ENCODE results near the gene TLL1.

- TF ChIP-seq CTCF (IDR thresholded peaks at IDR 0.05; ENCODE audit: insufficient read depth, low read length, poor library complexity, severe bottlenecking) (no peak), EZH2phosphoT487 (conservative IDR thresholded peaks at IDR 0.05; ENCODE audit: low read length) (no peak)
Measured at GRCh38 chr4:165927815-165928214, 54.8 kb downstream of the TLL1 start.

All from SU-DHL-6 (cell line).